Upper lobe of left lung (tissue), 4 donors: Measurements from ENCODE around the gene CACNB2.

Experiments
- CTCF ChIP-seq, 6 experiments: fragments of 450-650 bp in 4 of 6; fragments of 200-600 bp in 2 of 6; sonication (generic) in 2 of 6; IDR thresholded peaks; one replicate each; pipeline ENCODE4 v1.5.1; 2016 to 2019; ENCODE audit warnings: antibody characterized with exemption in 6 of 6
- EP300 ChIP-seq, 4 donors: sonication (generic); formaldehyde crosslinking; IDR thresholded peaks; one replicate each; pipeline ENCODE4 v1.5.1; 2017; ENCODE audit warnings: antibody characterized with exemption in 4 of 4, control low read depth in 2 of 4
- POLR2A ChIP-seq, 4 donors: fragments of 450-650 bp; IDR thresholded peaks; one replicate each; pipeline ENCODE4 v1.5.1; 2016 to 2017; ENCODE audit warnings: antibody characterized with exemption in 4 of 4, mild to moderate bottlenecking in 2 of 4
- POLR2AphosphoS5 ChIP-seq, 2 donors: sonication (generic); formaldehyde crosslinking; IDR thresholded peaks; one replicate each; pipeline ENCODE4 v1.5.1; 2017; ENCODE audit warnings: antibody characterized with exemption in 2 of 2

GRCh38 chr10:18252086-18252485, 111.9 kb downstream of the CACNB2 start:
- TF ChIP-seq CTCF (IDR thresholded peaks at IDR 0.05) (no peak), EP300 (IDR thresholded peaks at IDR 0.05) (no peak), POLR2A (IDR thresholded peaks at IDR 0.05) (no peak), POLR2AphosphoS5 (IDR thresholded peaks at IDR 0.05) (no peak)
